GM19468 (cell line): ENCODE measurements around the gene UACA.
"Not testable (repeated sequence)": the region's sequence is repeated elsewhere in the genome, so short reads cannot be mapped to it uniquely, and the experiment has no call there.

Experiments used
- ATAC-seq: cut with Tn5 transposase; IDR thresholded peaks from one replicate; pipeline ENCODE4 v1.9.1; 2021; ENCODE audit warnings: mild to moderate bottlenecking, moderate library complexity, moderate number of reproducible peaks; ENCODE audit not compliant: unreplicated experiment; ENCODE audit errors: extremely low read depth

UACA gene

GRCh38 chr15:70763120-70763949 is at the start of gene UACA:
UACA (minus strand) TSS chr15:70763558; CDS start chr15:70763407, 151 bp downstream.
- ATAC-seq = no peak

DNA sequence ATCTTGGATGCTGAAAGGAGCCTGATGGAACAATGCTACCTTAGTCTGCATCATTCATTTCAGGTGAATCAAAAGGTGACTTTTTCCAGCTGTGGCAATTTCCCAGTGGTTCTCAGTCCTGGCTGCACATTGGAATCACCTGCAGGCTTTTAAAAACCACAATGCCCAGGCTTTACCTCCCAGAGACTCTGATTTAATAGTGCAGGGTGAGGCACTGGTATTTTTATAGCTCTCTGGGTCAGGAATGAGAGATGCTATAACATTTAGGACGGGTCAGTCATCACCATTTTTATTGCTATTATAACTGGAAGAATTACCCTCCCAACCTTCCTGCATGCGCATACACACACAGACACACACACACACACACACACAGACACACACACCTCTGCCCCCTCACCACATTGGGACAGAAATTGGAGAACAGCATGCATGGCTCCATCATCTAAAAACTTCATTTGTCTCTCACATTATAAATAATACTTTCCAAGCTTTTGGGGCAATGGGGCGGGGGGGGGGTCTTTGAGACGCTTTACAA is 49.5 kb upstream of the UACA start:
- ATAC-seq = no peak

DNA sequence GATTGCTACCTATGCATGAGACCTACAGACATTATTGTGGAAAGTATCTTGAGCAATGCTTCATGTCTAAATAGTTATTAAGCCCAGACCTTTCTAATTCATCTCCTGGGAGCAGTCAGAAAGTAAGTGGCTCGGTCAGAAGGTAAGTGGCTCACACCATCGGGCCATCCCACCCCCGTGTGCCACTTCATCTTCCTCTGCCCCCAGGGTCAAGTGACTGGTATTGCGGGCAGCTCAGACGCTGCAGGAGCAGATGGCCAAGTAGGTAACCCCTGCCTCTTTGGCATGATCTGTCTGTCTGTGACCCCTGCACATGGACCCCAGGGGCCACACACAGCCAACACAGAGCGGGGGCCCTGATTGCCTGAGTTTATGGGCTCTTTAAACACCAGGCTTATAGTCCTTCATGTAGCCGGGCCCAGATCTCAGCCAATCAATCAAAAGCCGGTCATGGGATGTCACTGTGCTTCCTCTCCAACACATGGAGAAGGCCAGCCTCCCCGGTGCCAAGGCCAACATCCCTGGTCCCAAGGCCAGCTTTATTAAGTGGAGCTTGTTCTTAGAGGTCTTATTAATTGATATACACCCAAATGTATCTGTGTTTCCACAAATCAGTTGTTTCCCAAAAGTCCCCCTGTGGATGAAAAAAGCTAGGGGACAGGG is 47.7 kb upstream of the UACA start:
- ATAC-seq = no peak

GRCh38 chr15:70806992-70807712 is 43.8 kb upstream of the UACA start:
- ATAC-seq = no peak

DNA sequence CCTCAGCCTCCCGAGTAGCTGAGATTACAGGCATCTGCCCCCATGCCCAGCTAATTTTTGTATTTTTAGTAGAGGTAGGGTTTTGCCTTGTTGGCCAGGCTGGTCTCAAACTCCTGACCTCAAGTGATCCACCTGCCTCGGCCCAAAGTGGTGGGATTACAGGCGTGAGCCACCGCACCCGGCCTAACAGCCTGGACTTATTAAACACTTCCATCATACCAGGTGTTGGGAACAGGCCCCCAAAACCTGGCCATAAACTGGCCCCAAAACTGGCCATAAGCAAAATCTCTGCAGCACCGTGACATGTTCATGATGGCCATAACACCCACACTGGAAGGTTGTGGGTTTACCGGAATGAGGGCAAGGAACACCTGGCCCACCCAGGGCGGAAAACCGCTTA is 41.0 kb upstream of the UACA start:
- ATAC-seq = not testable (repeated sequence)

DNA sequence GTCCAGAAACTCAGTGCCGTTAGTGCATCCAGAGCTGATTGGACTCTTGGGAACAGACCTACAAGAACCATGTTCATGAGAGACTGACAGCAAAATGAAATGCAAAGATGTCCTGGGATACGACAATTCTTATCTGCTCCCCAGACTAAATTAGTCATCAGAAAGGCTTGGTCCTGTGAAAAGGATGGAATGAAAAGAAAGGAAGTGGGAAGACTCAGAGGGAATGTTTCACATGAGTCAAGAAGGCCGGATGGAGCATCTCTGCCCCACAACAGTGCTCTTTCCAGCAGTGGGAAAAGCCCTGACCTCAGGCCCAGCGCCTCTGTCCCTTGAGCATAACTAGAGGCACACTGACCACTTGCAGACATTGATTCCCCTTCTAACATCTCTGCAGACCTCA is 39.3 kb upstream of the UACA start:
- no peak for ATAC-seq

DNA sequence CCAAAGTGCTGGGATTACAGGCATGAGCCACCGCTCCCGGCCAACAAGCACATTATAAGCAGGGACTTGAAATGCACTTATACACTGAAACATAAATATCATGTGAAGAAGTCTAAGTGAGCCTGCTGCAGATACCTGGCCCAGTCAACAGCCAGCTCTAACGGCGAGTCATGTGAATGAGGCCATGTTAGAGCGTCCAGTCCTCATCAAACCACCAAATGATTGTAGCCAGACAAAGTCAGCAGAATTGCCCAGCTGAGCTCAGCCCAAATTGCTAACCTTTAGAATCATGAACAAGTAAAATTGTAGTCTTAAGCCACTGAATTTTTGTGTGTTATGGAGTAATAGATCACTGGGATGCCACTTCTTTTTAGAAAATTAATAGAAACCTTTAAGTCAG is 37.8 kb upstream of the UACA start:
- no peak for ATAC-seq

- ATAC-seq = no peak
Observed at GRCh38 chr15:70799667-70800450, 36.5 kb upstream of the UACA start.

GRCh38 chr15:70797464-70797863 is 34.1 kb upstream of the UACA start:
- no peak for ATAC-seq

GRCh38 chr15:70796516-70797310 is 33.4 kb upstream of the UACA start:
- ATAC-seq = no peak

DNA sequence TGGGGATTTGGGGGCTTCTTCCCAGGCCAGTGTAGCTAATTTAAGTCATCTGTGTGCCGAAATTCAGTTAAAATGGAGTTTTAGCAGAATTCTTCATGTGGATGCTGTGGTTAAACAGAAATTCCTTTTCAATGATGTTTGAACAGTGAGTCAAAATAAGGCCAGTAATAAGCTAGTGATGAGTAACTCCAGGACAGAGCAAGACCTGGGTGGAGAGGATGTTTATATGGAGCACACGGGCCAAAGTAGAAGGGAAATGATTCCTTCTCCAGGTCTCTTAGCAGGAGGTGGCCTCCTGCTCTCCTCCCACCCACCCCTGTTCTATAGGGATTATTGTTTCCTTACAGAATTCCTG is 31.9 kb upstream of the UACA start:
- no peak for ATAC-seq

GRCh38 chr15:70794596-70795310 is 31.4 kb upstream of the UACA start:
- ATAC-seq = no peak

- ATAC-seq = no peak
Observed at GRCh38 chr15:70793694-70794093, 30.3 kb upstream of the UACA start.

GRCh38 chr15:70792171-70792573 is 28.8 kb upstream of the UACA start:
- ATAC-seq = no peak

DNA sequence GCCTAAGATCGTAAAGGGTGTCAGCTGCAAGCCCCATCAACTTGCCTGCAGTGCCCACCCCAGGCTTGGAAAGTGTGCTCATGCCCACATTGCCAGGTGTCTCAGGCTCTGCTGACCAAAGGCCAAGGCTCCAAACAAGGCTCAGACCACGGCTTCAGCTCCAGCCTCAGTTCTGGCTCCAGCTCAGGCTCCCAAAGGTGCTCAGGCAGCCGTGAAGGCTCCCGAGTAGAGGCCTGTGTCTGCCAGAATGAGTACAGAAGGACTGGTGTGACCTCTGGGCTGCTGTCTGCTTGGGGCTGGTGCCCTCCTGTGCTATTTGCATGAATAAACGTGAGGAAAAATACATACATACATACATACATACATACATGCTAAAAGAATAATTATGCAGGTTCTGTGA is 27.9 kb upstream of the UACA start:
- ATAC-seq = no peak

DNA sequence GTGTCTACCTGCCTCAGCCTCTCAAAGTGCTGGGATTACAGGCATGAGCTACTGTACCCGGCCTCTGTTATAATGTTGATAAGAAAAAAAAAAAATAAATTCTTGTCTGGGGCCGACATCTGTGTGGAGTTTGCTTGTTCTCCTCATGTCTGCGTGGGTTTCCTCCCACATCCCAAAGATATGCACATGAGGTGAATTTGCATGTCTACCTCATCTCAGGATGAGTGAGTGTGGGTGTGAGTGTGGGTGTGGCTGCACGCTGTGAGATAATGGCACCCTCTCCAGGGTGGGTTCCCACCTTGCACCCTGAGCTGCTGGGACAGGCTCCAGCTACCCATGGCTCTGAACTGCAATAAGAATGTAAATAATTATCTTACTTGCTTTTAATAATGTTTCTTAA is 25.9 kb upstream of the UACA start:
- no peak for ATAC-seq

DNA sequence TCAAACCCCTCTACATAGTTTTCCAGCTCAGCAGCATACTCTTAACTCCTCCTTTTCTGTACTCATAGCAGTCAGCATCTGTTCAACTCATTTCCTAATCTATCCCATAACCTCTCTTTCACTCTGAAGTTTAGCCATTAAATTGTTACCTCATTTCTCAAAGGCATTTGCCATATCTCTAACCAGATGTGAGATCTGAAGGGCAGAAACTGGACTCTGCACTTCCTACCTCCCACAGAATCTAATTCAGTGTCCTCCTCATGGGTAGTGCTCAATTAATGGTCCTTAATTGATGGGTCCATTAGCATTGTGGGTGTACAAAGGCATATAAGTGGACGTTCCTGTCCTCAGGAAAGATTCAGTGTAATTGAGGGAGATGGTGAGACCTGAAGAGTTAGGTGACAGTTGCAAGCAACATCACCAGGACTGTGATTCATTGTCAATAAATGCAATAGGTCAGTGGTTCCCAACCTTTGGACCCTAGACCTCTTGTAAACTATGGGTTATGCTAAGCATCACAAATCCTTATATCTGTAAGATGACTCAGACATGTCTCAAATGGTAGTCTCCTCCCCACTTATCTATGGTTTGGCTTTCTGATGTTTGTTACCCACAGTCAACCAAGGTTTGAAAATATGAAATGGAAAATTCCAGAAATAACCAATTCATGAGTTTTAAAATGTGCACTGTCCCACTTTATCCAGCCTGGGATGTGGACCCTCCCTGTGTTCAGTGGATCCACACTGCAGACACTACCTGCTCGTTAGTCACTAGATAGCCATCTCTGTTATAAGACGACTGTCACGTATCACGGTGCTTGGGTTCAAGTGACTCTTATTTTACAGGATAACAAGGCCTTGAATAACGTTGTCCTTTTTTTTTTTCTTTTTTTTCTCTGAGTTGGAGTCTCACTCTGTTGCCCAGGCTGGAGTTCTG is 25.0 kb upstream of the UACA start:
- ATAC-seq = no peak

GRCh38 chr15:70786996-70787395 is 23.6 kb upstream of the UACA start:
- no peak for ATAC-seq
